ENCODE measurements around the gene ASB18.

Gene ASB18

DNA sequence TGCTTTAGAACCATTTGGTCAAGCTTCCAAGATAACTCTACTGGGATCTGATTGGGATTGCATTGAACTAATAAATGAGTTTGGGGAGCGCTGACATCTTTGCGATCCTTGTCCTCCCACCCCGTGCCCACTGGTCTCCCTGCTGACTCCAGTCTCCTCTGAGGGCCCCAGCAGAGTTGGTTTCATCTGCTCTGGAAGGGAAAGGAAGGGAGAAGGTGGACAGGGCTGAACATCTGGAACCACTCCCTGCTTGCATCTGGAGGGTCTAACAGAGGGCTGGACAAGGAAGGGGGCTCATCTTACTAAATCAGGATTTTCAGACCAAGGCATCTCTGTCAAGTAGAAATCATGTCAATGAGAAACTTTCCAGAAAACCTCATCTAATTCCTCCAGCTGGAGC is 108.8 kb downstream of the ASB18 start:
- H3K4me3 ChIP-seq (ENCODE audit: low read depth, low read length): no peak overlapping the region
- DNase-seq (ENCODE audit: low read depth): no peak
- TF ChIP-seq, protein P1, sequence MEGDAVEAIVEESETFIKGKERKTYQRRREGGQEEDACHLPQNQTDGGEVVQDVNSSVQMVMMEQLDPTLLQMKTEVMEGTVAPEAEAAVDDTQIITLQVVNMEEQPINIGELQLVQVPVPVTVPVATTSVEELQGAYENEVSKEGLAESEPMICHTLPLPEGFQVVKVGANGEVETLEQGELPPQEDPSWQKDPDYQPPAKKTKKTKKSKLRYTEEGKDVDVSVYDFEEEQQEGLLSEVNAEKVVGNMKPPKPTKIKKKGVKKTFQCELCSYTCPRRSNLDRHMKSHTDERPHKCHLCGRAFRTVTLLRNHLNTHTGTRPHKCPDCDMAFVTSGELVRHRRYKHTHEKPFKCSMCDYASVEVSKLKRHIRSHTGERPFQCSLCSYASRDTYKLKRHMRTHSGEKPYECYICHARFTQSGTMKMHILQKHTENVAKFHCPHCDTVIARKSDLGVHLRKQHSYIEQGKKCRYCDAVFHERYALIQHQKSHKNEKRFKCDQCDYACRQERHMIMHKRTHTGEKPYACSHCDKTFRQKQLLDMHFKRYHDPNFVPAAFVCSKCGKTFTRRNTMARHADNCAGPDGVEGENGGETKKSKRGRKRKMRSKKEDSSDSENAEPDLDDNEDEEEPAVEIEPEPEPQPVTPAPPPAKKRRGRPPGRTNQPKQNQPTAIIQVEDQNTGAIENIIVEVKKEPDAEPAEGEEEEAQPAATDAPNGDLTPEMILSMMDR (IDR thresholded peaks at IDR 0.05; ENCODE audit: low read depth, low read length, missing control alignments): no peak

DNA sequence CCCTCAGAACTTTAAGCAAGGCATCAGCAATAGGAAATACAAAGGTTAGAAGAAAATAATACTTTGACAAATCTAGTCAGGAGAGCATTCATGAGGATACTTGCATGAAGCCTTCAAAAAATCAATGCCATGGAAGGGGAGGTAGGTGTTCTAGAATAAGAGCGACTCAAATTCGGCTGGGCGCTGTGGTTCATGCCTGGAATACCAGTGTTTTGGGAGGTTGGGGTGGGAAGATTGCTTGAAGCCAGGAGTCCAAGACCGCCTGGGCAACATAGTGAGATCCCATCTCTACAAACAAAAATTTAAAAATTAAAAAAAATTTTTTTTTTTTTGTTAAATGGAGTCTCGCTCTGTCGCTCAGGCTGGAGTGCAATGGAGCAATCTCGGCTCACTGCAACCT is 117.8 kb downstream of the ASB18 start:
- no peak overlapping the region for H3K4me3 ChIP-seq (ENCODE audit: low read depth, low read length)
- TF ChIP-seq, protein P1 (IDR thresholded peaks at IDR 0.05; ENCODE audit: low read depth, low read length, missing control alignments): no peak
- no peak for DNase-seq (ENCODE audit: low read depth)

DNA sequence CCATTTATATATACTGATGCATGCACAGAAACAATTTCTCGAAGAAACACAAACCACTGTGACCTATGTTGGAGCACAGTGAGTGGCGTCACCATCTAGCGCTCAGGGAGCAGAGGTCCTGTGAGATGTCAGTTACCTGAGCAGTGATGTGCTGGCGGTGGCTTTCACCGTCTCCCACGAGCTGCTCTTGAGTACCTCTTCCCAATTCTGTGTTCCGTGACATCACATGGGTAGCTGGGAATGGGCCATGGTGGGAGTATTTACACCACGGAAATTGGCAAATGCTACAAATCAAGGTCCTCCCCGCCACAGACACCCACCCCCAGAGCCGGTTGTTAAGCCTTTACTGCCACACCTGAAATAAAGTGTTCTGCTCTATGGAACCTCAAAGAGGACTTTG is 120.4 kb downstream of the ASB18 start:
- H3K4me3 ChIP-seq (ENCODE audit: low read depth, low read length): no peak overlapping the region

More for the DNA sequence above, 120.4 kb downstream of the ASB18 start:
- TF ChIP-seq, protein P1 (IDR thresholded peaks at IDR 0.05; ENCODE audit: low read depth, low read length, missing control alignments): no peak
- DNase-seq (ENCODE audit: low read depth): no peak

Measured in GM12864 (cell line).